ENCODE results near the gene SOBP.

SOBP gene

DNA sequence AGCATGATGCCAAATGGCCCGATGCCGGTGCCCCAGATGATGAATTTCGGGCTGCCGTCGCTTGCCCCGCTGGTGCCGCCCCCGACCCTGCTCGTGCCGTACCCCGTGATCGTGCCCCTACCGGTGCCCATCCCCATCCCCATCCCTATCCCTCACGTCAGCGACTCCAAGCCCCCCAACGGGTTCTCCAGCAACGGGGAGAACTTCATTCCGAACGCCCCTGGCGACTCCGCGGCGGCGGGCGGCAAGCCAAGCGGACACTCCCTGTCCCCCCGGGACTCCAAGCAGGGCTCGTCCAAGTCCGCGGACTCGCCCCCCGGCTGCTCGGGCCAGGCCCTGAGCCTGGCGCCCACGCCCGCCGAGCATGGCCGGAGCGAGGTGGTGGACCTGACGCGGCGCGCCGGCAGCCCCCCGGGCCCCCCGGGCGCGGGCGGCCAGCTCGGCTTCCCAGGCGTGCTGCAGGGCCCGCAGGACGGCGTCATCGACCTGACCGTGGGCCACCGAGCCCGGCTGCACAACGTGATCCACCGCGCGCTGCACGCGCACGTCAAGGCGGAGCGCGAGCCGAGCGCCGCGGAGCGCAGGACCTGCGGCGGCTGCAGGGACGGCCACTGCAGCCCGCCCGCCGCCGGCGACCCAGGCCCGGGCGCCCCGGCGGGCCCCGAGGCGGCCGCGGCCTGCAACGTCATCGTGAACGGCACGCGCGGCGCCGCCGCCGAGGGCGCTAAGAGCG, 144.6 kb downstream of the SOBP start:
- DNase-seq (ENCODE audit: low spot score): peak; percentile 54
- TF ChIP-seq, protein P1, sequence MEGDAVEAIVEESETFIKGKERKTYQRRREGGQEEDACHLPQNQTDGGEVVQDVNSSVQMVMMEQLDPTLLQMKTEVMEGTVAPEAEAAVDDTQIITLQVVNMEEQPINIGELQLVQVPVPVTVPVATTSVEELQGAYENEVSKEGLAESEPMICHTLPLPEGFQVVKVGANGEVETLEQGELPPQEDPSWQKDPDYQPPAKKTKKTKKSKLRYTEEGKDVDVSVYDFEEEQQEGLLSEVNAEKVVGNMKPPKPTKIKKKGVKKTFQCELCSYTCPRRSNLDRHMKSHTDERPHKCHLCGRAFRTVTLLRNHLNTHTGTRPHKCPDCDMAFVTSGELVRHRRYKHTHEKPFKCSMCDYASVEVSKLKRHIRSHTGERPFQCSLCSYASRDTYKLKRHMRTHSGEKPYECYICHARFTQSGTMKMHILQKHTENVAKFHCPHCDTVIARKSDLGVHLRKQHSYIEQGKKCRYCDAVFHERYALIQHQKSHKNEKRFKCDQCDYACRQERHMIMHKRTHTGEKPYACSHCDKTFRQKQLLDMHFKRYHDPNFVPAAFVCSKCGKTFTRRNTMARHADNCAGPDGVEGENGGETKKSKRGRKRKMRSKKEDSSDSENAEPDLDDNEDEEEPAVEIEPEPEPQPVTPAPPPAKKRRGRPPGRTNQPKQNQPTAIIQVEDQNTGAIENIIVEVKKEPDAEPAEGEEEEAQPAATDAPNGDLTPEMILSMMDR (IDR thresholded peaks at IDR 0.05; ENCODE audit: extremely low read depth, missing control alignments): no peak

DNA sequence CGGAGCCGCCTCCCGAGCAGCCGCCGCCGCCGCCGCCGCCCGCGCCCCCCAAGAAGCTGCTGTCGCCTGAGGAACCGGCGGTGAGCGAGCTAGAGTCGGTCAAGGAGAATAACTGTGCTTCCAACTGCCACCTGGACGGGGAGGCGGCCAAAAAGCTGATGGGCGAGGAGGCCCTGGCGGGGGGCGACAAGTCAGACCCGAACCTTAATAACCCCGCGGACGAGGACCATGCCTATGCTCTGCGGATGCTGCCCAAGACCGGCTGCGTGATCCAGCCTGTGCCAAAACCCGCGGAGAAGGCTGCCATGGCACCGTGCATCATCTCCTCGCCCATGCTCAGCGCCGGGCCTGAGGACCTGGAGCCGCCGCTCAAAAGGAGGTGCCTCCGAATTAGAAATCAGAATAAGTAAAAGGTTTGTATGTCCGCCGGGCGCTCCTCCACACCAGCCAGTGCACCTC, 145.2 kb downstream of the SOBP start:
- no peak for DNase-seq (ENCODE audit: low spot score)
- TF ChIP-seq, protein P1 (IDR thresholded peaks at IDR 0.05; ENCODE audit: extremely low read depth, missing control alignments): no peak

DNA sequence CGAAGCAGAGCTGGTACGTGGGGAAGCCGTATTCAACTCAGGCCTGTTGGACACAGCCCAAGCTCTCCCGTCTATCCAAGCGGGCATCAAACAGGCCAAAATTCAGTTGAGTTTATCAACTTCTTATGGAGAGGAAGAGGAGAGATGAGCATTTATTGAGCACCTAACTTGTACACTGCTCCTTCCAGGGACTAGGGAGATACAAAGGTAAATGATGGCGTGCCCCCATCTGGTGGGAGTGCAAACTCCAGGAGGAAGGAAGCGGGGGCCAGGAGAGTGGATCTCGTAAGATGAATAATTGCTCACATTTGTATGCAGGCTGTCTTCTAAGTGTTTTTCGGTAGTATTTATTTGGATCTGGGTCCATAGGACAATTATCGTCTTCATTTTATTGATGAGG, 146.6 kb downstream of the SOBP start:
- TF ChIP-seq, protein P1 (IDR thresholded peaks at IDR 0.05; ENCODE audit: extremely low read depth, missing control alignments): no peak
- DNase-seq (ENCODE audit: low spot score): no peak

DNA sequence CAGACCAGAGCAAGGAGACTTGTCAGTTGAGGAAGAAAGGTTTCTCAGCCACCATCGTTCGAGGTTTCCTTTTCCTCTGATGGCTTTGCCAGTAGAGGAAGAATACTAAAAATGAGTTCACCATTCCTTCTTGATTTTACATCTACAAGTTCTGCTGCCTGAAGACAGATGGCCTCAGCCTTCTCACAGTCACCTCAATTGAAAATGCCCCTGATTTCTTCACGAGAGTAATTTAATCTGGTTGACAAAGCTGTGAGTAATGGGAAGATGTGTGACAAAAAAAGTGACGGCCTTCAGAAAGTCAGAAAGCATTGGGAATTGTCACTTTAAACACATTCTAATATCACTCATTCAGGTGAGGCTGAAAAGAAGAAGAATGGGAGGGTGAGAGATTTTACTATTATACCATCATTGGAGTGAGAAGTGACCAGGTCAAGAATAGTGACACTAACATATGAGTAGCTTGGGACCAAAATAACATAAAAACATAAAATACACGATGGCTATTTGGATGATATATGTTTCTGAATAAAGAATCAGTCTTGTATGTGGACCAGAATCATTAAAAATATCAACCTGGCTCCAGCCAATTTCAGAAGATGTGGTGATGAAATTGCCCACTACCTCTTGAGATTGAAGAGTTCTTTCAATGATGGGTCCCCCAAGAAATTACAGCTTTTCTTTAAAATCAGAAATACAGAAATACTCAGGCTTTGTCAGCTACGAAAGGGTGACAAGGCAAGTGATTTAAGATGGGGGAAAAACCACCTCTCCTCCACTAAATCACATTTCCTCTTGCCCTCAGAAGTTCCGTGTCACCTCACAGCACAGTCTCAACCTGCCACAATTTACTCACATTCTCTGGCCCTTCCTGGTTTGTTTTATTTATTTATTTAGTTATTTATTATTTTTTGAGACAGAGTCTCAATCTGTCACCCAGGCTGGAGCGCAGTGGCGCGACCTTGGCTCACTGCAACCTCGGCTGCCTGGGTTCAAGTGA, 147.7 kb downstream of the SOBP start:
- TF ChIP-seq, protein P1 (IDR thresholded peaks at IDR 0.05; ENCODE audit: extremely low read depth, missing control alignments): no peak
- DNase-seq (ENCODE audit: low spot score): no peak

DNA sequence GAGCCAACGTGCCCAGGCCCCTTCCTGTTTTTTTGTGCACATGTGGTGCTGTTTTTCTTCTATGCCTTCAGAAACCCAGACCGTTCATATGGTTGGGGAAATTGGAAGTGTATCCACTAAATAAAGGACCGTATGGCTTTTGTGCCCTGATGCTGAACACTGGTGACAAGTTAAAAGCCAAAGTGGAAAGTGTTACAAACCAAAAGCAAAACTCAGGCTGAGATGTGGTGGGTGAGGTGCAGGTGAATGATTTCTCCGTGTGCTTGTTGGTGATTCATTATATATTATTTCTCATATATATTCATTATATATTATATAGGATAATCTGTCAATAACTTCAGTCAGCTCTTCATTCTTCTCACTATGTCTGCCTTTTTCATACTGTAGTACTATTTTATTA, 148.6 kb downstream of the SOBP start:
- TF ChIP-seq, protein P1 (IDR thresholded peaks at IDR 0.05; ENCODE audit: extremely low read depth, missing control alignments): no peak
- DNase-seq (ENCODE audit: low spot score): no peak

DNA sequence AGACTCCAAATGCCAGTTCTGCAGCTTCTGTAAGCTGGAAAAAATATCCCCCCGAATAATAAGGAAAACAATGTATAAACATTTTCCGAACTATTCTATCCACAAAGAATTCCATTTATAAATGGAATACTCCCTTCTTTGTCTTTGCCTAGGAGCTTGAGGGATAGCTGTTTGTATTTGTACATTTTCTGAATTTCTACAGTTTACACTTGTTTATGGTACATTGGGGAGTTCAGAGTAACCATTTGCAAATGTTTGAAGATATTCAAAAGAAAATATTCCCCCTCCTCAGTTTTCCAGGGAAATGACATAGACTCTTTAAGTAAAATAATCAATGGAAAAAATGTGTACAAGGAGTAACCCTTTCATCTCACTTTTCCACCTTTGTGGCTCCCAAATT, 149.6 kb downstream of the SOBP start:
- TF ChIP-seq, protein P1 (IDR thresholded peaks at IDR 0.05; ENCODE audit: extremely low read depth, missing control alignments): no peak
- DNase-seq (ENCODE audit: low spot score): no peak

DNA sequence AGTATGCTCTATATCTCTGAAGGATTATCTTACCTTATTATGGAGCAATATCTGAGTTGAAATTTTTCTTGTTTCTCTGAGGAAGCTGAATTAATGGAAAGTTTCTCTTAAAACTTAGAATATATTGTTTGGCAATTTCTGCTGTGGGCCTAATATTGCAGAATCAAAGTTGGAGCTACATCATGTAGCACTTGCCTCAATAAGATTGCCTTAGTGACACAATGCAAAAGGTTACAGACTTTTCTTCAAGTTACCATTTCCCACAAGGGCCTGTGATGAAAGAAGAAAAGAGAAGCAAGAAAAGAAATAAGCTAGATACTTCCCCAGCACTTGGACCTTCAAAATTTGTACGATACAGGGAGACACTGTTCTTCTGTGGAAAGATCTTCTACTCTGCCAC, 151.2 kb downstream of the SOBP start:
- DNase-seq (ENCODE audit: low spot score): no peak
- TF ChIP-seq, protein P1 (IDR thresholded peaks at IDR 0.05; ENCODE audit: extremely low read depth, missing control alignments): no peak

Data from GM20000 (cell line).